Endothelial cell of umbilical vein (primary cell): ENCODE measurements around the gene PPOX. TPM values are rescaled to one million over a fixed set of nuclear protein-coding genes. Genes with fewer than 3 reads are reported as not detected.
A peak's percentile ranks its signal among the peaks of the same experiment; 100 is the strongest.

Source experiments
- BruUV-seq: library from RNA; stranded (reverse); fragments of 400-500 nt; replicated peaks from 2 replicates; lab custom pipeline; 2021; lab: Mats Ljungman, UMichigan
- CTCF ChIA-PET: fragments of 300-600, 350-600 bp; sonication (Branson Sonifier 250); formaldehyde crosslinking; loops from one replicate; lab custom pipeline; 2021; ENCODE audit warnings: antibody characterized with exemption, inconsistent platforms; lab: Charles Lee
- POLR2A ChIA-PET: fragments of 300-600, 350-600 bp; sonication (Branson Sonifier 250); formaldehyde crosslinking; loops from one replicate; lab custom pipeline; 2021; ENCODE audit warnings: antibody characterized with exemption, inconsistent platforms; lab: Charles Lee
- DNase-seq: peaks from one replicate; pipeline ENCODE4 v3.0.0-alpha.2; 2011; ENCODE audit warnings: low read depth, low spot score
- FAIRE-seq: peaks from 2 replicates; lab custom pipeline; 2011; peaks lifted over from hg19 to GRCh38; lab: Jason Lieb, UNC
- H2AFZ ChIP-seq: 2 replicates; pipeline ENCODE4 v1.6.0; 2012; ENCODE audit warnings: low read depth, low read length, control low read depth, inconsistent platforms
- H3K27ac ChIP-seq: 2 replicates; pipeline ENCODE4 v1.5.1; 2011; ENCODE audit warnings: low read depth, mild to moderate bottlenecking, control low read depth, low read length, moderate library complexity; ENCODE audit not compliant: insufficient read depth
- H3K27me3 ChIP-seq, 2 experiments: 2 replicates each; pipeline versions ENCODE4 v1.6.0 to v1.6.1; 2011; ENCODE audit warnings: low read length in 2 of 2, mixed read lengths in 1 of 2; ENCODE audit not compliant: control insufficient read depth in 2 of 2, insufficient read depth in 2 of 2
- H3K36me3 ChIP-seq, 2 experiments: 2 replicates in 1 of 2; 3 replicates in 1 of 2; pipeline ENCODE4 v1.5.1; 2011; ENCODE audit warnings: low read length in 2 of 2, mild to moderate bottlenecking in 1 of 2, moderate library complexity in 1 of 2; ENCODE audit not compliant: control insufficient read depth in 2 of 2, insufficient read depth in 2 of 2; ENCODE audit errors: extremely low read depth in 1 of 2
- H3K4me1 ChIP-seq: 3 replicates; pipeline ENCODE4 v1.5.1; 2011; ENCODE audit warnings: mild to moderate bottlenecking, low read length; ENCODE audit not compliant: control insufficient read depth, insufficient read depth; ENCODE audit errors: extremely low read depth
- H3K4me2 ChIP-seq: 2 replicates; pipeline ENCODE4 v1.6.1; 2011; ENCODE audit warnings: low read length, control low read depth, mixed read lengths; ENCODE audit not compliant: insufficient read depth
- H3K4me3 ChIP-seq, 3 experiments: fragments of 200-600 bp in 1 of 3; sonication (generic), shearing (Covaris generic) in 1 of 3; replicated peaks in 1 of 3; 2 replicates each; pipeline ENCODE4 v1.5.1; 2011 to 2016; ENCODE audit warnings: control low read depth in 3 of 3, low read length in 3 of 3, mild to moderate bottlenecking in 2 of 3, inconsistent platforms in 1 of 3, low read depth in 1 of 3, moderate library complexity in 1 of 3; ENCODE audit not compliant: insufficient read depth in 1 of 3
- H3K79me2 ChIP-seq: 2 replicates; pipeline ENCODE4 v1.6.0; 2012; ENCODE audit warnings: low read length, inconsistent platforms; ENCODE audit not compliant: control insufficient read depth, insufficient read depth
- H3K9ac ChIP-seq: replicated peaks from 2 replicates; pipeline ENCODE3; 2011; ENCODE audit warnings: low read length, control low read depth; ENCODE audit not compliant: insufficient read depth; ENCODE audit errors: extremely low read depth
- H3K9me1 ChIP-seq: replicated peaks from 3 replicates; pipeline ENCODE4 v1.6.0; 2011; ENCODE audit warnings: mild to moderate bottlenecking, low read length; ENCODE audit not compliant: control insufficient read depth, insufficient read depth; ENCODE audit errors: extremely low read depth
- H3K9me3 ChIP-seq: replicated peaks from 2 replicates; pipeline ENCODE4 v1.5.1; 2012; ENCODE audit warnings: low read length, inconsistent platforms; ENCODE audit not compliant: control insufficient read depth, insufficient read depth
- H4K20me1 ChIP-seq: replicated peaks from 2 replicates; pipeline ENCODE3; 2011; ENCODE audit warnings: mild to moderate bottlenecking, low read length; ENCODE audit not compliant: control insufficient read depth, insufficient read depth; ENCODE audit errors: extremely low read depth
- EZH2 ChIP-seq: IDR thresholded peaks from 2 replicates; pipeline ENCODE4 v1.6.1; 2012; ENCODE audit warnings: borderline replicate concordance, low read depth, mild to moderate bottlenecking, moderate library complexity, low read length, inconsistent platforms; ENCODE audit not compliant: severe bottlenecking
- FOS ChIP-seq: IDR thresholded peaks from 2 replicates; pipeline ENCODE4 v1.6.1; 2011; ENCODE audit warnings: mild to moderate bottlenecking, low read length, moderate library complexity, borderline replicate concordance; ENCODE audit not compliant: insufficient read depth
- GATA2 ChIP-seq: IDR thresholded peaks from 2 replicates; pipeline ENCODE4 v1.7.0; 2011; ENCODE audit warnings: low read depth, mild to moderate bottlenecking, moderate library complexity, mixed read lengths, low read length; ENCODE audit not compliant: insufficient read length, insufficient read depth
- JUN ChIP-seq: IDR thresholded peaks from 2 replicates; pipeline ENCODE4 v1.6.1; 2011; ENCODE audit warnings: borderline replicate concordance, low read depth; ENCODE audit not compliant: insufficient read length, insufficient read depth
- MYC ChIP-seq: IDR thresholded peaks from one replicate; pipeline ENCODE4 v1.6.1; 2011; ENCODE audit warnings: mild to moderate bottlenecking, low read depth, low read length
- POLR2A ChIP-seq: IDR thresholded peaks from 2 replicates; pipeline ENCODE4 v1.6.1; 2012; ENCODE audit warnings: low read depth, mild to moderate bottlenecking, control low read depth, low read length
- POLR2AphosphoS5 ChIP-seq: IDR thresholded peaks from 2 replicates; pipeline ENCODE4 v1.6.1; 2012; ENCODE audit warnings: low read depth, mild to moderate bottlenecking, control low read depth, low read length, moderate library complexity; ENCODE audit not compliant: insufficient read depth
- dilution Hi-C: fragments of 300-500 bp; cut with MboI; formaldehyde crosslinking; loops from one replicate; pipeline ENCODE4 v1.15.0; 2019; ENCODE audit warnings: low sequenced_read_pairs; ENCODE audit not compliant: extremely low pct_ligation_motif_present
- intact Hi-C: fragments of 100-400 bp; cut with micrococcal nuclease; formaldehyde crosslinking; loops from one replicate; pipeline ENCODE4 v1.10.0; 2022
- polyA plus RNA-seq, 4 experiments: library from polyadenylated mRNA; depleted of rRNA in 3 of 4; stranded (reverse) in 3 of 4; unstranded in 1 of 4; fragments of >200 nt; gene quantifications; 2 replicates each; pipeline versions ENCODE4 v1.2.1 to v1.2.3, GENCODE V29; 2011 to 2012; ENCODE audit warnings: missing spikeins in 1 of 4
- total RNA-seq: library from RNA; stranded (reverse); gene quantifications from 2 replicates; pipeline ENCODE4 v1.2.3, GENCODE V29; 2021
- TF ChIP-seq, protein P1 (sequence below): IDR thresholded peaks from 2 replicates; pipeline ENCODE4 v1.6.1; 2011; ENCODE audit not compliant: insufficient read depth, insufficient read length
- TF ChIP-seq, protein P2 (sequence below), 2 donors: IDR thresholded peaks; 1 replicate in 1 of 2; 2 replicates in 1 of 2; pipeline ENCODE4 v1.5.1; 2011; ENCODE audit warnings: low read length in 2 of 2, mild to moderate bottlenecking in 2 of 2, moderate library complexity in 2 of 2, control low read depth in 1 of 2, inconsistent platforms in 1 of 2, low read depth in 1 of 2; ENCODE audit not compliant: insufficient read depth in 1 of 2; ENCODE audit errors: extremely low read depth in 1 of 2

Gene PPOX
- total and polyA plus RNA-seq, 2 donors (not counting 3 experiments of a cell fraction or from before 2014, with no cell fraction given) = 26.4 to 28.5 TPM

DNA sequence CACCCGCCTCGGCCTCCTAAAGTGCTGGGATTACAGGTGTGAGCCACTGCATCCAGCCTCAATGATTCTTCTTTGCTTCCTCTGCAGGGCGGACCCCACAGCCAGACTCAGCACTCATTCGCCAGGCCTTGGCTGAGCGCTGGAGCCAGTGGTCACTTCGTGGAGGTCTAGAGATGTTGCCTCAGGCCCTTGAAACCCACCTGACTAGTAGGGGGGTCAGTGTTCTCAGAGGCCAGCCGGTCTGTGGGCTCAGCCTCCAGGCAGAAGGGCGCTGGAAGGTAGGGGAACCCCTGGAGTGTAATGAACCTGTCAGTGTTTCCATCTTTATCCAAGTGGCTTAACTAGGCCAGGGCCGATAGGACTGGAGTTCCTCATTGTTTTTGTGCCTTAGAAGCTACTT is 2.7 kb downstream of the PPOX start:
- intact Hi-C loops (no loop called here), dilution Hi-C loops (no loop called here)
- no peak overlapping the region for H3K9ac ChIP-seq
- H3K4me1 ChIP-seq = peaks cover 16% of the 10 kb centered on the region
- H4K20me1 ChIP-seq = no peaks in the 10 kb centered on the region
- no peaks in the 10 kb centered on the region for H3K9me3 ChIP-seq
- no peak overlapping the region for H3K4me3 ChIP-seq
- BruUV-seq = no TSS peak
- H3K27ac ChIP-seq = no peak overlapping the region
- H3K9me1 ChIP-seq = no peaks in the 10 kb centered on the region
- peaks cover 11 to 26% of the 10 kb centered on the region in 2 experiments for H3K36me3 ChIP-seq
- no peak overlapping the region for H3K4me2 ChIP-seq
- H3K79me2 ChIP-seq = no peaks in the 10 kb centered on the region
- H3K27me3 ChIP-seq = no peaks in the 10 kb centered on the region
- DNase-seq (no peak), FAIRE-seq (no peak)
- no peak overlapping the region for H2AFZ ChIP-seq
- POLR2A ChIA-PET = no interaction called here
- TF ChIP-seq MYC = no peak
- TF ChIP-seq FOS = no peak
- TF ChIP-seq GATA2 = no peak
- TF ChIP-seq, protein P1, sequence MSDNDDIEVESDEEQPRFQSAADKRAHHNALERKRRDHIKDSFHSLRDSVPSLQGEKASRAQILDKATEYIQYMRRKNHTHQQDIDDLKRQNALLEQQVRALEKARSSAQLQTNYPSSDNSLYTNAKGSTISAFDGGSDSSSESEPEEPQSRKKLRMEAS = no peak
- TF ChIP-seq EZH2 = no peak
- TF ChIP-seq POLR2AphosphoS5 = no peak
- TF ChIP-seq JUN = no peak
- no peak for TF ChIP-seq POLR2A
- CTCF ChIA-PET = no interaction called here

DNA sequence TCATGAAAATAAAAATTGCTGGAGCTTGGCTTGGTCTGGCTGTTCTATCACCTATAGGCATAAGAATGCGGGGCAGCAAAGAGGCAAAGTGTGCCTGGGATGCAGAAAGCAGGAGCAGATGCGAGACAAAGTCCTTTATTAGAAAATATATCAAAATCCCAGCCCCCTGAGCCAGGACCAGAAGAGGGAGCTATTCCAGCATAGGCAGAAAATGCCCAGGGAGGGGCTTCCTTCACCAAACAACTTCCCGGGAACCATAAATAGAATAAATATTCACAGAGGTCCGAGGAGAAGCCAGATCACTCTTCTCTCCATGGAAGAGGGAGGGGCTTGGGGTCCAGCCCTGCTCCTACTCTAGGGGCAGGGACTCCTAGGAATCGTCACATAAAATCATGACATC is 5.0 kb downstream of the PPOX start:
- Histone ChIP-seq H3K9me3 (no peaks in the 10 kb centered on the region), H3K4me1 (peaks cover 12% of the 10 kb centered on the region), H3K36me3 (peaks cover 11 to 24% of the 10 kb centered on the region in 2 experiments), H3K9ac (no peak overlapping the region), H3K27ac (no peak overlapping the region), H3K9me1 (no peaks in the 10 kb centered on the region), H3K79me2 (peaks cover 2% of the 10 kb centered on the region), H4K20me1 (no peaks in the 10 kb centered on the region), H3K4me2 (no peak overlapping the region), H3K4me3 (no peak overlapping the region), H2AFZ (no peak overlapping the region), H3K27me3 (no peaks in the 10 kb centered on the region)
- intact Hi-C loops (no loop called here), dilution Hi-C loops (no loop called here)
- POLR2A ChIA-PET = no interaction called here
- BruUV-seq = no TSS peak
- FAIRE-seq (no peak), DNase-seq (no peak)
- TF ChIP-seq JUN = no peak
- TF ChIP-seq, protein P2, sequence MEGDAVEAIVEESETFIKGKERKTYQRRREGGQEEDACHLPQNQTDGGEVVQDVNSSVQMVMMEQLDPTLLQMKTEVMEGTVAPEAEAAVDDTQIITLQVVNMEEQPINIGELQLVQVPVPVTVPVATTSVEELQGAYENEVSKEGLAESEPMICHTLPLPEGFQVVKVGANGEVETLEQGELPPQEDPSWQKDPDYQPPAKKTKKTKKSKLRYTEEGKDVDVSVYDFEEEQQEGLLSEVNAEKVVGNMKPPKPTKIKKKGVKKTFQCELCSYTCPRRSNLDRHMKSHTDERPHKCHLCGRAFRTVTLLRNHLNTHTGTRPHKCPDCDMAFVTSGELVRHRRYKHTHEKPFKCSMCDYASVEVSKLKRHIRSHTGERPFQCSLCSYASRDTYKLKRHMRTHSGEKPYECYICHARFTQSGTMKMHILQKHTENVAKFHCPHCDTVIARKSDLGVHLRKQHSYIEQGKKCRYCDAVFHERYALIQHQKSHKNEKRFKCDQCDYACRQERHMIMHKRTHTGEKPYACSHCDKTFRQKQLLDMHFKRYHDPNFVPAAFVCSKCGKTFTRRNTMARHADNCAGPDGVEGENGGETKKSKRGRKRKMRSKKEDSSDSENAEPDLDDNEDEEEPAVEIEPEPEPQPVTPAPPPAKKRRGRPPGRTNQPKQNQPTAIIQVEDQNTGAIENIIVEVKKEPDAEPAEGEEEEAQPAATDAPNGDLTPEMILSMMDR (IDR thresholded peaks at IDR 0.05; ENCODE audit: extremely low read depth in 1 of 2, insufficient read depth in 1 of 2, low read depth in 1 of 2, low read length in 2 of 2) = peak in 1 of 2 donors; percentile 20
- CTCF ChIA-PET = interaction anchor here (0.7 to 2.3 kb wide), 6 partner anchors 9 to 211 kb away, joined by 3 to 8 read pairs (median 4); partner anchors contain the start of gene NDUFS2
